Esophagus squamous epithelium (tissue), 4 donors: Measurements from ENCODE around the gene CLPSL1.

ENCODE experiments used
- POLR2A ChIP-seq, 4 donors: fragments of 450-650 bp; IDR thresholded peaks; one replicate each; pipeline ENCODE4 v1.6.1; 2017; ENCODE audit warnings: antibody characterized with exemption in 4 of 4, mild to moderate bottlenecking in 4 of 4, moderate library complexity in 3 of 4
- TF ChIP-seq, protein P1 (sequence below), 6 experiments: fragments of 450-650 bp in 4 of 6; fragments of 200-600 bp in 2 of 6; sonication (generic) in 2 of 6; IDR thresholded peaks; one replicate each; pipeline ENCODE4 v1.5.1; 2016 to 2019; ENCODE audit warnings: antibody characterized with exemption in 6 of 6, mild to moderate bottlenecking in 4 of 6, moderate library complexity in 4 of 6

DNA sequence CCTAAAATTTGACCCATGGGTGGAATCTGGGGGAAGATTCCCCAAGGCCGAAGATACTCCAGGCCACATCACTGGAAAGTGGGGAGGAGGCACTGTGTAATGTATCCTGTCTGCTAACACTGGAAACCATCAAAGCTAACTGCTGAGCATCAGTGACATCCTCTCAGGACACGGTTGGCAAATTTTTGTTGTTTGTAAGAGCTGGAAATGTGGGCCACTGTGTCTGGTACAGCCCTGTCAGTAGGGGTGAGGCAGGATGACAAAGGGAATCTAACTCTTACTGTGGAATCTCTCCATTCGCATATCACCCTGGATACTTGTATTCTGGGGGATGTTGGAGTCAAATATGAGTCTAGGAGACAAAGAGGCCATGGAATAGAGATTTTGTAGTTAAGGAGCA lies 21.4 kb upstream of the CLPSL1 start:
- TF ChIP-seq, protein P1, sequence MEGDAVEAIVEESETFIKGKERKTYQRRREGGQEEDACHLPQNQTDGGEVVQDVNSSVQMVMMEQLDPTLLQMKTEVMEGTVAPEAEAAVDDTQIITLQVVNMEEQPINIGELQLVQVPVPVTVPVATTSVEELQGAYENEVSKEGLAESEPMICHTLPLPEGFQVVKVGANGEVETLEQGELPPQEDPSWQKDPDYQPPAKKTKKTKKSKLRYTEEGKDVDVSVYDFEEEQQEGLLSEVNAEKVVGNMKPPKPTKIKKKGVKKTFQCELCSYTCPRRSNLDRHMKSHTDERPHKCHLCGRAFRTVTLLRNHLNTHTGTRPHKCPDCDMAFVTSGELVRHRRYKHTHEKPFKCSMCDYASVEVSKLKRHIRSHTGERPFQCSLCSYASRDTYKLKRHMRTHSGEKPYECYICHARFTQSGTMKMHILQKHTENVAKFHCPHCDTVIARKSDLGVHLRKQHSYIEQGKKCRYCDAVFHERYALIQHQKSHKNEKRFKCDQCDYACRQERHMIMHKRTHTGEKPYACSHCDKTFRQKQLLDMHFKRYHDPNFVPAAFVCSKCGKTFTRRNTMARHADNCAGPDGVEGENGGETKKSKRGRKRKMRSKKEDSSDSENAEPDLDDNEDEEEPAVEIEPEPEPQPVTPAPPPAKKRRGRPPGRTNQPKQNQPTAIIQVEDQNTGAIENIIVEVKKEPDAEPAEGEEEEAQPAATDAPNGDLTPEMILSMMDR (IDR thresholded peaks at IDR 0.05) = no peak
- TF ChIP-seq POLR2A (IDR thresholded peaks at IDR 0.05) = no peak
